D721Med (cell line): ENCODE measurements around the gene SOAT2.

Source experiments
- DNase-seq: peaks from one replicate; pipeline ENCODE4 v3.0.0; 2011; ENCODE audit warnings: low spot score; ENCODE audit not compliant: insufficient read length
- FAIRE-seq: peaks from 2 replicates; lab custom pipeline; 2011; peaks lifted over from hg19 to GRCh38; lab: Jason Lieb, UNC
- CTCF ChIP-seq: IDR thresholded peaks from 2 replicates; pipeline ENCODE4 v1.5.1; 2012; ENCODE audit warnings: mild to moderate bottlenecking, control low read depth; ENCODE audit not compliant: insufficient read depth; ENCODE audit errors: missing control alignments

Gene SOAT2

GRCh38 chr12:53097207-53097563, 6.1 kb upstream of the SOAT2 start:
- no peak for TF ChIP-seq CTCF
- FAIRE-seq (no peak), DNase-seq (peak; percentile 6)

- no peak for TF ChIP-seq CTCF
- no peak for FAIRE-seq
- DNase-seq = peak; percentile 32
Measured at GRCh38 chr12:53097564-53098353, 5.5 kb upstream of the SOAT2 start, which contains the start of gene IGFBP6. TSS of gene IGFBP6 (plus strand) at chr12:53097667. CDS start at chr12:53097718, 51 bp downstream.

- TF ChIP-seq CTCF = no peak
- FAIRE-seq = no peak
- peak; percentile 6 for DNase-seq
Measured at GRCh38 chr12:53098354-53098981, 4.8 kb upstream of the SOAT2 start.

GRCh38 chr12:53099071-53099882, 4.0 kb upstream of the SOAT2 start:
- DNase-seq (peak; percentile 82), FAIRE-seq (no peak)
- TF ChIP-seq CTCF = peak; percentile 90

GRCh38 chr12:53100466-53101151, 2.7 kb upstream of the SOAT2 start:
- FAIRE-seq (no peak), DNase-seq (peak; percentile 3)
- TF ChIP-seq CTCF = no peak

- peak; percentile 8 for DNase-seq
- TF ChIP-seq CTCF = no peak
- no peak for FAIRE-seq
Measured at GRCh38 chr12:53101266-53101665, 2.0 kb upstream of the SOAT2 start.
